GM19324 (cell line): ENCODE measurements around the gene HDGFL2.

ENCODE experiments used
- ATAC-seq: cut with Tn5 transposase; IDR thresholded peaks from one replicate; pipeline ENCODE4 v1.9.1; 2021; ENCODE audit warnings: mild to moderate bottlenecking, moderate library complexity; ENCODE audit not compliant: unreplicated experiment, low FRiP score

The HDGFL2 gene

GRCh38 chr19:4548238-4548584 is 76.1 kb downstream of the HDGFL2 start:
- no peak for ATAC-seq

GRCh38 chr19:4550018-4550417 is 77.9 kb downstream of the HDGFL2 start:
- no peak for ATAC-seq

DNA sequence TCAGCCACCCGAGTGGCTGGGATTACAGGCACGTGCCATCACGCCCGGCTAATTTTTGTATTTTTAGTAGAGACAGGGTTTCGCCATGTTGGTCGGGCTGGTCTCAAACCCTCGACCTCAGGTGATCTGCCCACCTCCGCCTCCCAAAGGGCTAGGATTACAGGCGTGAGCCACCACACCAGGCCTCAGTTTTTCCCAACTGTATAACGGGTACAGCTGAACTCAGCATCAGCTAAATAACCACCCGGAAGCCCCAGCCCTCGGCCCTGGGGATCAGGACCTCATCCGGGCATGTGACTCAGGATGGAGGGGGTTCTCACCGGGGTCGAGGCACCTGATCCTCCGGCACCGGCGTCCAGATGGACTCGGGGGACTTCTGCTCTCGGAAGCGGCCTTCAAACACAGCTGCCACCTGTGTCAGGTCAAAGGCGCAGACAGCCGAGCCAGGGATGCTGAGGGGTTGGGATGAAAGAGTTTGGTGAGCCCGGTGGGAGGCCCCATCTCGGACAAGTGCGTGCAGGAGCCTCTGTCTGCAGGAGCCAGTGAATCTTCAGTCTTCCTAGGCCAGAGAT is 78.5 kb downstream of the HDGFL2 start:
- no peak for ATAC-seq
